GM10266 (cell line): ENCODE data around the gene MARF1.

Experiments used
- DNase-seq: peaks from one replicate; pipeline ENCODE4 v3.0.0; 2012; ENCODE audit errors: extremely low spot score
- CTCF ChIP-seq: IDR thresholded peaks from 2 replicates; pipeline ENCODE4 v1.5.1; 2012; ENCODE audit warnings: mild to moderate bottlenecking, low read depth; ENCODE audit not compliant: control insufficient read depth, insufficient read depth; ENCODE audit errors: missing control alignments

Gene MARF1

GRCh38 chr16:15598648-15599190 is 44.2 kb downstream of the MARF1 start:
- no peak for DNase-seq

GRCh38 chr16:15597822-15598647 is 44.9 kb downstream of the MARF1 start:
- TF ChIP-seq CTCF: no peak
- no peak for DNase-seq

More at GRCh38 chr16:15598648-15599190, 44.2 kb downstream of the MARF1 start:
- TF ChIP-seq CTCF: no peak

GRCh38 chr16:15597135-15597534 is 45.8 kb downstream of the MARF1 start:
- no peak for TF ChIP-seq CTCF
- DNase-seq: no peak

- no peak for DNase-seq
- no peak for TF ChIP-seq CTCF
Measured at GRCh38 chr16:15594711-15595320, 48.1 kb downstream of the MARF1 start.

GRCh38 chr16:15593235-15593634 is 49.7 kb downstream of the MARF1 start:
- DNase-seq: no peak
- no peak for TF ChIP-seq CTCF

- no peak for DNase-seq
- TF ChIP-seq CTCF: no peak
Measured at GRCh38 chr16:15592324-15592723, 50.6 kb downstream of the MARF1 start.
